ENCODE results near the gene SERPINA3.

DNA sequence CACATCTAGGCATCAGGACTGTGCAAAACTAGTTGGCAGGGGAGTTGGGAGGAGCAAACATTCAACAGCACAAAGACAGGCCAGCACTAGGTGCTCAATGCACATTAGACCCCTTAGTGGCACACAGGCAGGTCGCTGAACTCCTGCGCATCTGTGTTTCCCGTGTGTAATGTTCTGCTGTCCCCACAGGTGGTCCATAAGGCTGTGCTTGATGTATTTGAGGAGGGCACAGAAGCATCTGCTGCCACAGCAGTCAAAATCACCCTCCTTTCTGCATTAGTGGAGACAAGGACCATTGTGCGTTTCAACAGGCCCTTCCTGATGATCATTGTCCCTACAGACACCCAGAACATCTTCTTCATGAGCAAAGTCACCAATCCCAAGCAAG is 11.2 kb downstream of the SERPINA3 start:
- TF ChIP-seq, protein P1, sequence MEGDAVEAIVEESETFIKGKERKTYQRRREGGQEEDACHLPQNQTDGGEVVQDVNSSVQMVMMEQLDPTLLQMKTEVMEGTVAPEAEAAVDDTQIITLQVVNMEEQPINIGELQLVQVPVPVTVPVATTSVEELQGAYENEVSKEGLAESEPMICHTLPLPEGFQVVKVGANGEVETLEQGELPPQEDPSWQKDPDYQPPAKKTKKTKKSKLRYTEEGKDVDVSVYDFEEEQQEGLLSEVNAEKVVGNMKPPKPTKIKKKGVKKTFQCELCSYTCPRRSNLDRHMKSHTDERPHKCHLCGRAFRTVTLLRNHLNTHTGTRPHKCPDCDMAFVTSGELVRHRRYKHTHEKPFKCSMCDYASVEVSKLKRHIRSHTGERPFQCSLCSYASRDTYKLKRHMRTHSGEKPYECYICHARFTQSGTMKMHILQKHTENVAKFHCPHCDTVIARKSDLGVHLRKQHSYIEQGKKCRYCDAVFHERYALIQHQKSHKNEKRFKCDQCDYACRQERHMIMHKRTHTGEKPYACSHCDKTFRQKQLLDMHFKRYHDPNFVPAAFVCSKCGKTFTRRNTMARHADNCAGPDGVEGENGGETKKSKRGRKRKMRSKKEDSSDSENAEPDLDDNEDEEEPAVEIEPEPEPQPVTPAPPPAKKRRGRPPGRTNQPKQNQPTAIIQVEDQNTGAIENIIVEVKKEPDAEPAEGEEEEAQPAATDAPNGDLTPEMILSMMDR (conservative IDR thresholded peaks at IDR 0.05; ENCODE audit: low read length), result no peak
- no peak for TF ChIP-seq EZH2phosphoT487 (IDR thresholded peaks at IDR 0.05; ENCODE audit: borderline replicate concordance)
